ENCODE data around the gene FAM3A. TPM values are rescaled to one million over a fixed set of nuclear protein-coding genes. Genes with fewer than 3 reads are reported as not detected.
A peak's percentile ranks its signal among the peaks of the same experiment; 100 is the strongest.

Gene FAM3A
- total and polyA plus RNA-seq, 9 of the 15 experiments (the other 6 are each of a cell fraction or from before 2014, with no cell fraction given): 0.75 to 70.6 (median 27.0) TPM

DNA sequence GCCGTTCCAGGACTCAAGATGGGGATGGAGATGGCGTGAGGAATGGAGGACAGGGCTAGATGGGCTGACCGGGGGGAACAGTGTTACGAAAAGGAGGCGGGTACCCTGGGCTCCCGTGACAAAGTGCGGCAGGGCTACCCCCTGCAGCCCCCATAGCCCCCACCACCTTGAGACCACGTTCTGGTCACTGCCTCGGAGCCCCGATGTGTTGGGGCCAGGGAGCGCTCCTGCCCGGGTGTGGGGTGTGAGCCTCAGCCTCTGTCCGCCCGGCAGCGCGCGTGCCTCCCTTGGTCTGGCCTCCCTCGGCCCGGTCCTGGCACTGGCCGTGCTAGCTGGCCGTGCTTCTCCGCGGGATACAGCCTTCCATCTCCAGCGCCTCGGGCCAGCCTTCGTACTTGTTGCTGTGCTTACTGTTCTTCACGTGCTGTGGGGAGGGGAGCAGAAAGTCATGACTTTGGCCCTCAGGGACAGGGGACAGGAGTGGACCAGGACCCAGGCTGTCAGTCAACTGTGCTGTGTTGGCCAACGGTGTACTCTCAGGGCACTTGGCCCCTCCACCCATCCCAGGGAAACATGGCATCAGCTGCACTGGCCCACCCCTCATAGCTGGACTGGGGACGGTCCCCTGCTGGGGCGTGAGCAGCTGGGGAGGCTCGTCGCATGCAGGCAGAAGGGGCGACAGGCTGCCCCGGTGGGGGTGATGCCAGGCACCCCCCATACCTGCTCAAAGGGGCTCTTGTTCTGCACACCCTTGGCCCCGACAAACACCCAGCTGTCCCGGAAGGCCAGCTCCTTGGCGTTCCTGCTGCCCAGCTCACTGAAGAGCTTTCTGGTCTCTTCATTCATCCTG is 9.3 kb downstream of the FAM3A start:
- H3K4me2 ChIP-seq (ENCODE audit: insufficient read depth, low read length): no peak overlapping the region
- 96% methylated on average over 18 of the region's 37 CpGs for WGBS (ENCODE audit: insufficient coverage, low coverage, missing lambda C conversion rate)
- H3K9ac ChIP-seq (ENCODE audit: insufficient read depth in 1 of 2, low read depth in 2 of 2, low read length in 2 of 2): no peak overlapping the region; a peak in 1 of 4 replicates
- TF ChIP-seq ZNF3 (CRISPR knock-in tag; IDR thresholded peaks at IDR 0.05) (no peak), CBX5 (IDR thresholded peaks at IDR 0.05; ENCODE audit: borderline replicate concordance, low read depth) (no peak), TCF7 (IDR thresholded peaks at IDR 0.05; ENCODE audit: borderline replicate concordance) (no peak), BCOR (IDR thresholded peaks at IDR 0.05) (no peak), POLR2G (IDR thresholded peaks at IDR 0.05; ENCODE audit: low read depth, low read length) (peak; percentile 53), CEBPG (CRISPR knock-in tag; IDR thresholded peaks at IDR 0.05) (no peak), CEBPG (tag; conservative IDR thresholded peaks at IDR 0.05 in 1 of 2, IDR thresholded peaks at IDR 0.05 in 1 of 2) (no peak)
- TF ChIP-seq, protein P1, sequence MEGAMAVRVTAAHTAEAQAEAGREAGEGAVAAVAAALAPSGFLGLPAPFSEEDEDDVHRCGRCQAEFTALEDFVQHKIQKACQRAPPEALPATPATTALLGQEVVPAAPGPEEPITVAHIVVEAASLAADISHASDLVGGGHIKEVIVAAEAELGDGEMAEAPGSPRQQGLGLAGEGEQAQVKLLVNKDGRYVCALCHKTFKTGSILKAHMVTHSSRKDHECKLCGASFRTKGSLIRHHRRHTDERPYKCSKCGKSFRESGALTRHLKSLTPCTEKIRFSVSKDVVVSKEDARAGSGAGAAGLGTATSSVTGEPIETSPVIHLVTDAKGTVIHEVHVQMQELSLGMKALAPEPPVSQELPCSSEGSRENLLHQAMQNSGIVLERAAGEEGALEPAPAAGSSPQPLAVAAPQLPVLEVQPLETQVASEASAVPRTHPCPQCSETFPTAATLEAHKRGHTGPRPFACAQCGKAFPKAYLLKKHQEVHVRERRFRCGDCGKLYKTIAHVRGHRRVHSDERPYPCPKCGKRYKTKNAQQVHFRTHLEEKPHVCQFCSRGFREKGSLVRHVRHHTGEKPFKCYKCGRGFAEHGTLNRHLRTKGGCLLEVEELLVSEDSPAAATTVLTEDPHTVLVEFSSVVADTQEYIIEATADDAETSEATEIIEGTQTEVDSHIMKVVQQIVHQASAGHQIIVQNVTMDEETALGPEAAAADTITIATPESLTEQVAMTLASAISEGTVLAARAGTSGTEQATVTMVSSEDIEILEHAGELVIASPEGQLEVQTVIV (CRISPR knock-in tag; IDR thresholded peaks at IDR 0.05; ENCODE audit: borderline replicate concordance): no peak
- intact Hi-C loops (cut with micrococcal nuclease): no loop called here
- H3K36me3 ChIP-seq (ENCODE audit: control insufficient read depth, insufficient read depth, low read length): peaks cover 59% of the 10 kb centered on the region; the same call in 2 of the 3 replicates
- H3K27ac ChIP-seq (ENCODE audit: extremely low read depth, low read depth, low read length): no peak overlapping the region
- in situ Hi-C loops (cut with MboI): no loop called here
- no peaks in the 10 kb centered on the region for H3K79me2 ChIP-seq (ENCODE audit: control insufficient read depth, insufficient read depth, low read length)
- H2AFZ ChIP-seq (ENCODE audit: low read depth, low read length): no peak overlapping the region
- H3K9me3 ChIP-seq (replicated peaks; ENCODE audit: control insufficient read depth, insufficient read depth, low read depth, low read length): no peaks in the 10 kb centered on the region; the same call in 1 of the 2 replicates
- H3K4me3 ChIP-seq: no peak overlapping the region
- no peaks in the 10 kb centered on the region for H3K9me1 ChIP-seq (ENCODE audit: control insufficient read depth, insufficient read depth, low read length)
- ATAC-seq (no peak), FAIRE-seq (no peak), DNase-seq (ENCODE audit: extremely low read depth in 1 of 4, low spot score in 3 of 4) (no peak)
- POLR2A ChIA-PET: interaction anchor here (0.6 to 1.2 kb wide), 3 partner anchors 13 to 81 kb away, joined by 3 to 5 read pairs (median 4); no protein-coding TSS in a partner anchor
- no peaks in the 10 kb centered on the region; the same call in 1 of the 2 replicates for H4K20me1 ChIP-seq (replicated peaks; ENCODE audit: control insufficient read depth, insufficient read depth, low read length)
- TSS peak; percentile 45 for BruUV-seq (replicated peaks)
- CTCF ChIA-PET (ENCODE audit: low intra/inter-chr PET ratio): no interaction called here
- no peaks in the 10 kb centered on the region for H3K27me3 ChIP-seq (ENCODE audit: control insufficient read depth in 2 of 2, insufficient read depth in 2 of 2, low read length in 2 of 2)
- H3K4me1 ChIP-seq (replicated peaks in 1 of 2; ENCODE audit: control insufficient read depth in 2 of 2, insufficient read depth in 2 of 2, low read length in 2 of 2): peaks cover 8 to 10% of the 10 kb centered on the region in 2 experiments; a peak in 3 of 5 replicates
